OCI-M2 (cell line): ENCODE results near the gene FANCM.
"Not testable (repeated sequence)": the region's sequence is repeated elsewhere in the genome, so short reads cannot be mapped to it uniquely, and the experiment has no call there.

ENCODE experiments used
- DNase-seq: peaks from one replicate; lab custom pipeline; 2025; ENCODE audit not compliant: unreplicated experiment; lab: John Stamatoyannopoulos, UW

FANCM gene

GRCh38 chr14:45136399-45136798 is 669 bp downstream of the FANCM start:
- DNase-seq, result no peak

GRCh38 chr14:45140661-45141187 is 5.0 kb downstream of the FANCM start:
- no peak for DNase-seq

GRCh38 chr14:45142083-45142482 is 6.4 kb downstream of the FANCM start:
- DNase-seq, result not testable (repeated sequence)

- DNase-seq, result no peak
Measured at GRCh38 chr14:45144658-45145057, 8.9 kb downstream of the FANCM start.

GRCh38 chr14:45145214-45145613 is 9.5 kb downstream of the FANCM start:
- no peak for DNase-seq

GRCh38 chr14:45149602-45150001 is 13.9 kb downstream of the FANCM start:
- DNase-seq, result no peak

GRCh38 chr14:45150386-45150890 is 14.7 kb downstream of the FANCM start:
- no peak for DNase-seq

GRCh38 chr14:45156067-45156466 is 20.3 kb downstream of the FANCM start:
- no peak for DNase-seq

- no peak for DNase-seq
Measured at GRCh38 chr14:45169906-45170305, 34.2 kb downstream of the FANCM start.

GRCh38 chr14:45177076-45177475 is 41.3 kb downstream of the FANCM start:
- no peak for DNase-seq

GRCh38 chr14:45181329-45181728 is 45.6 kb downstream of the FANCM start:
- no peak for DNase-seq

- DNase-seq, result no peak
Measured at GRCh38 chr14:45181806-45182205, 46.1 kb downstream of the FANCM start.

GRCh38 chr14:45185100-45185814 is 49.5 kb downstream of the FANCM start:
- no peak for DNase-seq

GRCh38 chr14:45194964-45195363 is 59.2 kb downstream of the FANCM start:
- DNase-seq, result no peak

GRCh38 chr14:45198551-45198950 is 62.8 kb downstream of the FANCM start:
- no peak for DNase-seq

GRCh38 chr14:45199230-45199629 is 63.5 kb downstream of the FANCM start:
- no peak for DNase-seq

GRCh38 chr14:45201905-45202304 is 66.2 kb downstream of the FANCM start:
- DNase-seq, result no peak

GRCh38 chr14:45204241-45204640 is 68.5 kb downstream of the FANCM start:
- no peak for DNase-seq

- DNase-seq, result no peak
Measured at GRCh38 chr14:45210159-45210558, 74.4 kb downstream of the FANCM start.

- no peak for DNase-seq
Measured at GRCh38 chr14:45211295-45211694, 75.6 kb downstream of the FANCM start.

- DNase-seq, result no peak
Measured at GRCh38 chr14:45212231-45212630, 76.5 kb downstream of the FANCM start.

- not testable (repeated sequence) for DNase-seq
Measured at GRCh38 chr14:45213716-45214115, 78.0 kb downstream of the FANCM start.

GRCh38 chr14:45214341-45214740 is 78.6 kb downstream of the FANCM start:
- not testable (repeated sequence) for DNase-seq
